GM23338 (cell line): Measurements from ENCODE around the gene IL23R. TPM values are rescaled to one million over a fixed set of nuclear protein-coding genes. Genes with fewer than 3 reads are reported as not detected.

Experiments used
- ATAC-seq: fragments of 200-7000 bp; cut with Tn5 transposase; 3 replicates; pipeline ENCODE4 v1.9.1; 2020
- DNase-seq: peaks from one replicate; pipeline ENCODE4 v3.0.0-alpha.2; 2015; ENCODE audit warnings: low spot score
- H2AFZ ChIP-seq: fragments of 200-600 bp; sonication (generic); 2 replicates; pipeline ENCODE4 v1.8.0; 2016; ENCODE audit warnings: antibody characterized with exemption, mild to moderate bottlenecking, moderate library complexity
- H3F3A ChIP-seq: fragments of 200-600 bp; sonication (generic); replicated peaks from 2 replicates; pipeline ENCODE4 v1.8.0; 2017; ENCODE audit warnings: antibody characterized with exemption, mixed run types, low read depth
- H3K27ac ChIP-seq: fragments of 200-600 bp; sonication (generic); 2 replicates; pipeline ENCODE4 v1.6.1; 2016; ENCODE audit warnings: low read depth
- H3K27me3 ChIP-seq: fragments of 200-600 bp; sonication (generic); 2 replicates; pipeline ENCODE4 v1.8.0; 2016; ENCODE audit warnings: mild to moderate bottlenecking, mixed run types, moderate library complexity; ENCODE audit not compliant: insufficient read depth
- H3K36me3 ChIP-seq: fragments of 200-600 bp; sonication (generic); 2 replicates; pipeline ENCODE4 v1.8.0; 2016; ENCODE audit warnings: mild to moderate bottlenecking; ENCODE audit not compliant: insufficient read depth
- H3K4me1 ChIP-seq: fragments of 200-600 bp; sonication (generic); 2 replicates; pipeline ENCODE4 v1.8.0; 2016; ENCODE audit warnings: mild to moderate bottlenecking, moderate library complexity; ENCODE audit not compliant: insufficient read depth
- H3K4me2 ChIP-seq: fragments of 200-600 bp; sonication (generic); 2 replicates; pipeline ENCODE4 v1.7.1; 2017; ENCODE audit warnings: mixed run types
- H3K4me3 ChIP-seq: fragments of 200-600 bp; sonication (generic); 2 replicates; pipeline ENCODE4 v1.6.1; 2016; ENCODE audit warnings: mixed run types
- H3K79me2 ChIP-seq: fragments of 200-600 bp; sonication (generic); replicated peaks from 2 replicates; pipeline ENCODE4 v1.8.0; 2017; ENCODE audit warnings: mild to moderate bottlenecking; ENCODE audit not compliant: insufficient read depth
- H3K9me2 ChIP-seq: fragments of 200-600 bp; sonication (generic); 2 replicates; pipeline ENCODE4 v1.8.0; 2017; ENCODE audit not compliant: insufficient read depth
- H4K20me1 ChIP-seq: fragments of 200-600 bp; sonication (generic); replicated peaks from 2 replicates; pipeline ENCODE4 v1.8.0; 2017; ENCODE audit warnings: mild to moderate bottlenecking; ENCODE audit not compliant: insufficient read depth
- H3K27ac Mint-ChIP-seq: 2 replicates; pipeline ENCODE4 v1.8.0; 2020; ENCODE audit warnings: inconsistent platforms, mild to moderate bottlenecking, moderate library complexity, mixed read lengths
- H3K27me3 Mint-ChIP-seq: 3 replicates; pipeline ENCODE4 v1.8.0; 2022; ENCODE audit warnings: low read depth, mild to moderate bottlenecking, moderate library complexity, mixed read lengths, inconsistent platforms; ENCODE audit not compliant: insufficient read depth, poor library complexity
- H3K36me3 Mint-ChIP-seq: 3 replicates; pipeline ENCODE4 v1.8.0; 2021; ENCODE audit warnings: low read depth, mild to moderate bottlenecking, inconsistent platforms, moderate library complexity, mixed read lengths
- H3K4me1 Mint-ChIP-seq: 3 replicates; pipeline ENCODE4 v1.8.0; 2020; ENCODE audit warnings: mild to moderate bottlenecking, inconsistent platforms, mixed read lengths
- H3K4me3 Mint-ChIP-seq: 3 replicates; pipeline ENCODE4 v1.8.0; 2021; ENCODE audit warnings: moderate library complexity, mild to moderate bottlenecking, inconsistent platforms, mixed read lengths
- H3K9me3 Mint-ChIP-seq: 3 replicates; pipeline ENCODE4 v1.8.0; 2020; ENCODE audit warnings: moderate library complexity, mild to moderate bottlenecking, inconsistent platforms, mixed read lengths
- CREB1 ChIP-seq: fragments of 250-450 bp; sonication (Bioruptor Pico); IDR thresholded peaks from 2 replicates; pipeline ENCODE4 v1.5.0; 2020; ENCODE audit warnings: low read depth, mild to moderate bottlenecking, moderate library complexity
- ETS1 ChIP-seq: IDR thresholded peaks from 2 replicates; pipeline ENCODE4 v1.6.1; 2016; ENCODE audit warnings: antibody characterized with exemption
- EZH2 ChIP-seq: fragments of 200-600 bp; sonication (generic); IDR thresholded peaks from one replicate; pipeline ENCODE4 v1.8.0; 2017; ENCODE audit warnings: antibody characterized with exemption, mild to moderate bottlenecking, low read depth; ENCODE audit not compliant: unreplicated experiment
- EZH2phosphoT487 ChIP-seq: fragments of 200-600 bp; sonication (generic); IDR thresholded peaks from one replicate; pipeline ENCODE4 v1.8.1; 2018; ENCODE audit warnings: antibody characterized with exemption; ENCODE audit not compliant: unreplicated experiment
- JUNB ChIP-seq: IDR thresholded peaks from one replicate; pipeline ENCODE4 v1.6.1; 2016; ENCODE audit warnings: antibody characterized with exemption; ENCODE audit not compliant: unreplicated experiment
- NANOG ChIP-seq: IDR thresholded peaks from 2 replicates; pipeline ENCODE4 v1.6.1; 2016; ENCODE audit warnings: antibody characterized with exemption, borderline replicate concordance
- POLR2AphosphoS5 ChIP-seq: IDR thresholded peaks from 2 replicates; pipeline ENCODE4 v1.6.1; 2016; ENCODE audit warnings: antibody characterized with exemption, low read depth
- STAT1 ChIP-seq: IDR thresholded peaks from one replicate; pipeline ENCODE4 v1.6.1; 2016; ENCODE audit warnings: antibody characterized with exemption; ENCODE audit not compliant: unreplicated experiment
- ZNF114 ChIP-seq: fragments of 250-450 bp; sonication (Bioruptor Pico); IDR thresholded peaks from 2 replicates; pipeline ENCODE4 v1.5.0; 2020; ENCODE audit warnings: mild to moderate bottlenecking, moderate library complexity
- ZNF331 ChIP-seq: fragments of 250-450 bp; sonication (Bioruptor Pico); IDR thresholded peaks from 2 replicates; pipeline ENCODE4 v1.5.0; 2020; ENCODE audit warnings: low read depth, mild to moderate bottlenecking, moderate library complexity
- ZNF462 ChIP-seq: fragments of 250-450 bp; sonication (Bioruptor Pico); IDR thresholded peaks from 2 replicates; pipeline ENCODE4 v1.5.0; 2020; ENCODE audit warnings: mild to moderate bottlenecking, moderate library complexity
- polyA plus RNA-seq: library from polyadenylated mRNA; unstranded; fragments of >200 nt; fragmentation: Nextera tagmentation; extraction: Ambion mirVana; gene quantifications from 2 replicates; pipeline ENCODE4 v1.2.1, GENCODE V29; 2016
- total RNA-seq: library from RNA; depleted of rRNA; stranded (reverse); fragments of >200 nt; shearing (Covaris generic); gene quantifications from 2 replicates; pipeline ENCODE4 v1.2.3, GENCODE V29; 2014
- TF ChIP-seq, protein P1 (sequence below), 2 experiments: fragments of 200-600 bp in 1 of 2; sonication (generic) in 1 of 2; conservative IDR thresholded peaks; 2 replicates each; pipeline versions ENCODE4 v1.5.1 to v1.6.1; 2016 to 2017; ENCODE audit warnings: antibody characterized with exemption in 2 of 2, low read depth in 2 of 2, mild to moderate bottlenecking in 2 of 2, moderate library complexity in 1 of 2
- TF ChIP-seq, protein P2 (sequence below): IDR thresholded peaks from one replicate; pipeline ENCODE4 v1.6.1; 2018; ENCODE audit warnings: antibody characterized with exemption; ENCODE audit not compliant: unreplicated experiment

The IL23R gene
- total and polyA plus RNA-seq, 2 experiments from 2014 or later, result not detected

DNA sequence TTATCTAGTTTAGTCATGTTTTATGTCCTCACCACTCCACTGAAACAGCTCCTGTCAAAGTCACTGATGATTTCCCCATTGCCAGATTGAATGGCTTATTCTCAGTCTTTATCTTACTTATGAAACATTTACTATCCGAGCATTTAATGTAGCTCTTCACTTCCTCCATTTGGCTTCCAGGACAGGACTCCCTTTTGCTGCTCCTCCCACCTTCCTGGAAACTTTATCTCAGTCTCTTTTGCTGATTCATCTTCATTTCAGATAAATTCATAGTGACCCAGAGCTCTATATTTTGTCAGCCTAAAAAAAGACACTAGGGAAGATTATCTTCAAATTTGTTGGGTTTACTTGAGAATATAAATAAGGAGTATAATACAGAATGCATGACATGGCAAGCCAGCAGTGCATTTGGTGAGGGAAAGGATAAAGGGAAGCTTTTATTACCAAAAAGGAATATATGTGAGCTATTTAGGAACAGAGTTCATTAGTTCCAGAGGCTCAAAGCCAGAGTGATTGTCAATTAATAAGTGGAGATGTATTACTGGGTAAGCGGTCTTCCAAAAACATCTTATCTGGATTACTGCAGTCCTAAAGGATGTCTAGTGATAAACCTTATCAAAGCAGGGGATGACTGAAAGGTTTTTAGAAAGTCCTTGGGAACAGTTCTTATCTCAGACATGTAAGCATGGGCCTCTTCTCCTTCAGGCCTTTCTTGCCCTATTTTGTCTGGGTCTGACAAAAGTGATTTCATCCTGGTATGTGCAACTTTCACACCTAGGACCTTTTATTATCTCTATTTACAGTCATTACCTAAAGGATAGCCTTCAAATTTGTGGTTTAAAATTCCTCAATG lies 25.6 kb downstream of the IL23R start:
- Mint-ChIP-seq H3K4me1 (no peaks in the 10 kb centered on the region), H3K4me3 (no peak overlapping the region), H3K27me3 (peaks cover 4% of the 10 kb centered on the region), H3K36me3 (no peaks in the 10 kb centered on the region), H3K27ac (no peak overlapping the region), H3K9me3 (no peaks in the 10 kb centered on the region)
- no peak overlapping the region for H3K27ac ChIP-seq
- H3K9me2 ChIP-seq, result no peaks in the 10 kb centered on the region; the same call in 1 of the 2 replicates
- no peaks in the 10 kb centered on the region for H3K27me3 ChIP-seq
- ATAC-seq (no peak), DNase-seq (no peak)
- H3K79me2 ChIP-seq, result no peaks in the 10 kb centered on the region
- no peaks in the 10 kb centered on the region; the same call in 1 of the 2 replicates for H4K20me1 ChIP-seq
- H3K4me1 ChIP-seq, result no peaks in the 10 kb centered on the region
- no peaks in the 10 kb centered on the region for H3F3A ChIP-seq
- no peak overlapping the region; the same call in 1 of the 2 replicates for H2AFZ ChIP-seq
- TF ChIP-seq EZH2 (no peak), ZNF114 (CRISPR knock-in tag) (no peak), STAT1 (no peak), NANOG (no peak), EZH2phosphoT487 (no peak), ZNF331 (no peak), POLR2AphosphoS5 (no peak), JUNB (no peak), CREB1 (CRISPR knock-in tag) (no peak), ZNF462 (CRISPR knock-in tag) (no peak), ETS1 (no peak)
- TF ChIP-seq, protein P1, sequence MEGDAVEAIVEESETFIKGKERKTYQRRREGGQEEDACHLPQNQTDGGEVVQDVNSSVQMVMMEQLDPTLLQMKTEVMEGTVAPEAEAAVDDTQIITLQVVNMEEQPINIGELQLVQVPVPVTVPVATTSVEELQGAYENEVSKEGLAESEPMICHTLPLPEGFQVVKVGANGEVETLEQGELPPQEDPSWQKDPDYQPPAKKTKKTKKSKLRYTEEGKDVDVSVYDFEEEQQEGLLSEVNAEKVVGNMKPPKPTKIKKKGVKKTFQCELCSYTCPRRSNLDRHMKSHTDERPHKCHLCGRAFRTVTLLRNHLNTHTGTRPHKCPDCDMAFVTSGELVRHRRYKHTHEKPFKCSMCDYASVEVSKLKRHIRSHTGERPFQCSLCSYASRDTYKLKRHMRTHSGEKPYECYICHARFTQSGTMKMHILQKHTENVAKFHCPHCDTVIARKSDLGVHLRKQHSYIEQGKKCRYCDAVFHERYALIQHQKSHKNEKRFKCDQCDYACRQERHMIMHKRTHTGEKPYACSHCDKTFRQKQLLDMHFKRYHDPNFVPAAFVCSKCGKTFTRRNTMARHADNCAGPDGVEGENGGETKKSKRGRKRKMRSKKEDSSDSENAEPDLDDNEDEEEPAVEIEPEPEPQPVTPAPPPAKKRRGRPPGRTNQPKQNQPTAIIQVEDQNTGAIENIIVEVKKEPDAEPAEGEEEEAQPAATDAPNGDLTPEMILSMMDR (conservative IDR thresholded peaks at IDR 0.05; ENCODE audit: low read depth in 2 of 2), result no peak
- TF ChIP-seq, protein P2, sequence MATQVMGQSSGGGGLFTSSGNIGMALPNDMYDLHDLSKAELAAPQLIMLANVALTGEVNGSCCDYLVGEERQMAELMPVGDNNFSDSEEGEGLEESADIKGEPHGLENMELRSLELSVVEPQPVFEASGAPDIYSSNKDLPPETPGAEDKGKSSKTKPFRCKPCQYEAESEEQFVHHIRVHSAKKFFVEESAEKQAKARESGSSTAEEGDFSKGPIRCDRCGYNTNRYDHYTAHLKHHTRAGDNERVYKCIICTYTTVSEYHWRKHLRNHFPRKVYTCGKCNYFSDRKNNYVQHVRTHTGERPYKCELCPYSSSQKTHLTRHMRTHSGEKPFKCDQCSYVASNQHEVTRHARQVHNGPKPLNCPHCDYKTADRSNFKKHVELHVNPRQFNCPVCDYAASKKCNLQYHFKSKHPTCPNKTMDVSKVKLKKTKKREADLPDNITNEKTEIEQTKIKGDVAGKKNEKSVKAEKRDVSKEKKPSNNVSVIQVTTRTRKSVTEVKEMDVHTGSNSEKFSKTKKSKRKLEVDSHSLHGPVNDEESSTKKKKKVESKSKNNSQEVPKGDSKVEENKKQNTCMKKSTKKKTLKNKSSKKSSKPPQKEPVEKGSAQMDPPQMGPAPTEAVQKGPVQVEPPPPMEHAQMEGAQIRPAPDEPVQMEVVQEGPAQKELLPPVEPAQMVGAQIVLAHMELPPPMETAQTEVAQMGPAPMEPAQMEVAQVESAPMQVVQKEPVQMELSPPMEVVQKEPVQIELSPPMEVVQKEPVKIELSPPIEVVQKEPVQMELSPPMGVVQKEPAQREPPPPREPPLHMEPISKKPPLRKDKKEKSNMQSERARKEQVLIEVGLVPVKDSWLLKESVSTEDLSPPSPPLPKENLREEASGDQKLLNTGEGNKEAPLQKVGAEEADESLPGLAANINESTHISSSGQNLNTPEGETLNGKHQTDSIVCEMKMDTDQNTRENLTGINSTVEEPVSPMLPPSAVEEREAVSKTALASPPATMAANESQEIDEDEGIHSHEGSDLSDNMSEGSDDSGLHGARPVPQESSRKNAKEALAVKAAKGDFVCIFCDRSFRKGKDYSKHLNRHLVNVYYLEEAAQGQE, result no peak
- H3K4me2 ChIP-seq, result no peak overlapping the region
- H3K36me3 ChIP-seq, result no peaks in the 10 kb centered on the region
- no peak overlapping the region for H3K4me3 ChIP-seq
